AG04449 (cell line): Measurements from ENCODE around the gene TLE1.

Experiments
- CTCF ChIA-PET: fragments of 350-600 bp; formaldehyde crosslinking; extraction: SDS; loops from one replicate; lab custom pipeline; 2021; ENCODE audit warnings: antibody characterized with exemption; lab: Yijun Ruan, JAX
- POLR2A ChIA-PET: fragments of 400-600, 350-600 bp; formaldehyde crosslinking; extraction: SDS; loops from one replicate; lab custom pipeline; 2020; ENCODE audit warnings: antibody characterized with exemption, inconsistent platforms; lab: Yijun Ruan, JAX
- DNase-seq: peaks from one replicate; pipeline ENCODE4 v3.0.0-alpha.2; 2010; ENCODE audit warnings: low read depth, low spot score
- H3K4me3 ChIP-seq: 2 replicates; pipeline ENCODE4 v1.5.1; 2011; ENCODE audit warnings: low read depth, mild to moderate bottlenecking, control low read depth, low read length
- CTCF ChIP-seq: IDR thresholded peaks from one replicate; pipeline ENCODE4 v1.5.1; 2011; ENCODE audit warnings: mild to moderate bottlenecking, moderate library complexity, low read length, control low read depth, inconsistent platforms; ENCODE audit not compliant: insufficient read depth; ENCODE audit errors: missing control alignments

Gene TLE1

GRCh38 chr9:81535542-81536241 is 153.7 kb downstream of the TLE1 start:
- DNase-seq, result no peak
- POLR2A ChIA-PET, result no interaction called here
- TF ChIP-seq CTCF, result no peak
- no peak overlapping the region for H3K4me3 ChIP-seq
- CTCF ChIA-PET, result interaction anchor here (3.4 kb wide), 1 partner anchor 12 kb away, joined by 26 read pairs; no protein-coding TSS in a partner anchor

- TF ChIP-seq CTCF, result no peak
- H3K4me3 ChIP-seq, result no peak overlapping the region
- POLR2A ChIA-PET, result no interaction called here
- CTCF ChIA-PET, result interaction anchor here (3.7 kb wide), 1 partner anchor 11 kb away, joined by 21 read pairs; no protein-coding TSS in a partner anchor
- no peak for DNase-seq
Measured at GRCh38 chr9:81534138-81534875, 155.0 kb downstream of the TLE1 start.
